Right renal cortex interstitium (tissue), 3 donors: ENCODE results near the gene NOTO. TPM values are rescaled to one million over a fixed set of nuclear protein-coding genes. Genes with fewer than 3 reads are reported as not detected.
"Not testable (repeated sequence)": the region's sequence is repeated elsewhere in the genome, so short reads cannot be mapped to it uniquely, and the experiment has no call there.

Source experiments
- DNase-seq, 3 donors: peaks; one replicate each; pipeline ENCODE4 v3.0.0-alpha.2; 2013; ENCODE audit warnings: low read depth in 3 of 3, low spot score in 2 of 3
- polyA plus RNA-seq, 3 donors: library from polyadenylated mRNA; unstranded; fragments of 120-200 nt; gene quantifications; one replicate each; pipeline ENCODE4 v1.2.1, GENCODE V29; 2013; ENCODE audit not compliant: insufficient read length in 3 of 3

NOTO gene
- polyA plus RNA-seq = under 1 TPM in 1 of 3 donors, not detected in 2; 0.04 TPM

- DNase-seq = no peak
Measured at GRCh38 chr2:73202156-73203054, at the start of gene NOTO. Gene NOTO (plus strand): TSS chr2:73202574. CDS start chr2:73202667, 93 bp downstream.

GRCh38 chr2:73156539-73157124 lies 45.7 kb upstream of the NOTO start:
- no peak for DNase-seq

- DNase-seq = no peak
Measured at GRCh38 chr2:73162856-73163391, 39.5 kb upstream of the NOTO start.

GRCh38 chr2:73163483-73164367 lies 38.6 kb upstream of the NOTO start:
- no peak for DNase-seq

GRCh38 chr2:73165978-73166377 lies 36.4 kb upstream of the NOTO start:
- DNase-seq = not testable (repeated sequence)

- DNase-seq = not testable (repeated sequence)
Measured at GRCh38 chr2:73166813-73167212, 35.6 kb upstream of the NOTO start.

GRCh38 chr2:73168348-73168747 lies 34.0 kb upstream of the NOTO start:
- DNase-seq = not testable (repeated sequence)

- not testable (repeated sequence) for DNase-seq
Measured at GRCh38 chr2:73170341-73170740, 32.0 kb upstream of the NOTO start.

- no peak for DNase-seq
Measured at GRCh38 chr2:73172963-73173362, 29.4 kb upstream of the NOTO start.

- DNase-seq = no peak
Measured at GRCh38 chr2:73173781-73174180, 28.6 kb upstream of the NOTO start.

- DNase-seq = no peak
Measured at GRCh38 chr2:73174244-73174643, 28.1 kb upstream of the NOTO start.

GRCh38 chr2:73174941-73175662 lies 27.3 kb upstream of the NOTO start:
- no peak for DNase-seq

- no peak for DNase-seq
Measured at GRCh38 chr2:73175663-73176204, 26.6 kb upstream of the NOTO start.

GRCh38 chr2:73176205-73176880 lies 26.0 kb upstream of the NOTO start:
- DNase-seq = no peak

GRCh38 chr2:73176881-73177644 lies 25.3 kb upstream of the NOTO start:
- peak in 2 of 3 donors; percentile 70 to 77 for DNase-seq

- DNase-seq = no peak
Measured at GRCh38 chr2:73177645-73178255, 24.6 kb upstream of the NOTO start.

- no peak for DNase-seq
Measured at GRCh38 chr2:73185965-73186364, 16.4 kb upstream of the NOTO start.

- DNase-seq = no peak
Measured at GRCh38 chr2:73187549-73187948, 14.8 kb upstream of the NOTO start.
